HEK293T (cell line): ENCODE measurements around the gene PPARA.

Experiments used
- ARNT ChIP-seq: fragments of 450-650 bp; IDR thresholded peaks from 2 replicates; pipeline ENCODE4 v1.6.1; 2017; ENCODE audit warnings: mild to moderate bottlenecking
- BHLHE40 ChIP-seq: fragments of 450-650 bp; IDR thresholded peaks from 2 replicates; pipeline ENCODE4 v1.6.1; 2016; ENCODE audit warnings: mild to moderate bottlenecking, moderate library complexity, borderline replicate concordance
- ELF4 ChIP-seq: fragments of 450-650 bp; IDR thresholded peaks from 2 replicates; pipeline ENCODE4 v1.6.1; 2017; ENCODE audit warnings: antibody characterized with exemption
- FOXA1 ChIP-seq: fragments of 450-650 bp; IDR thresholded peaks from 2 replicates; pipeline ENCODE4 v1.6.1; 2016; ENCODE audit warnings: mild to moderate bottlenecking
- FOXM1 ChIP-seq: fragments of 450-650 bp; IDR thresholded peaks from 2 replicates; pipeline ENCODE4 v1.6.1; 2017; ENCODE audit warnings: mild to moderate bottlenecking, borderline replicate concordance
- HDGF ChIP-seq: fragments of 450-650 bp; IDR thresholded peaks from 2 replicates; pipeline ENCODE4 v1.6.1; 2017; ENCODE audit warnings: antibody characterized with exemption, borderline replicate concordance
- NFRKB ChIP-seq: fragments of 450-650 bp; IDR thresholded peaks from 2 replicates; pipeline ENCODE4 v1.6.1; 2016; ENCODE audit warnings: mild to moderate bottlenecking, moderate library complexity
- PKNOX1 ChIP-seq: fragments of 450-650 bp; IDR thresholded peaks from 2 replicates; pipeline ENCODE4 v1.6.1; 2016
- SP1 ChIP-seq: fragments of 450-650 bp; IDR thresholded peaks from 2 replicates; pipeline ENCODE4 v1.6.1; 2017
- SUZ12 ChIP-seq: fragments of 450-650 bp; IDR thresholded peaks from 2 replicates; pipeline ENCODE4 v1.6.1; 2016; ENCODE audit warnings: mild to moderate bottlenecking
- ZNF384 ChIP-seq: fragments of 450-650 bp; IDR thresholded peaks from 2 replicates; pipeline ENCODE4 v1.6.1; 2016

GRCh38 chr22:46259374-46259773 is 109.0 kb downstream of the PPARA start:
- TF ChIP-seq ELF4 (no peak), SUZ12 (no peak), ZNF384 (no peak), FOXA1 (no peak), FOXM1 (no peak), BHLHE40 (no peak), SP1 (no peak), PKNOX1 (no peak), NFRKB (no peak), ARNT (no peak), HDGF (no peak)
